HL-60 (cell line): Measurements from ENCODE around the gene STXBP1.

ENCODE experiments used
- POLR2AphosphoS5 ChIP-seq: IDR thresholded peaks from 2 replicates; pipeline ENCODE4 v1.6.1; 2012; ENCODE audit warnings: low read depth
- REST ChIP-seq: IDR thresholded peaks from 2 replicates; pipeline ENCODE4 v1.6.1; 2012; ENCODE audit warnings: low read depth; ENCODE audit not compliant: insufficient replicate concordance
- SPI1 ChIP-seq: IDR thresholded peaks from 2 replicates; pipeline ENCODE4 v1.6.1; 2012; ENCODE audit warnings: low read depth, mild to moderate bottlenecking, borderline replicate concordance
- TF ChIP-seq, protein P1 (sequence below): IDR thresholded peaks from one replicate; pipeline ENCODE4 v1.5.1; 2011; ENCODE audit warnings: low read length, control low read depth, inconsistent platforms; ENCODE audit not compliant: insufficient read depth

DNA sequence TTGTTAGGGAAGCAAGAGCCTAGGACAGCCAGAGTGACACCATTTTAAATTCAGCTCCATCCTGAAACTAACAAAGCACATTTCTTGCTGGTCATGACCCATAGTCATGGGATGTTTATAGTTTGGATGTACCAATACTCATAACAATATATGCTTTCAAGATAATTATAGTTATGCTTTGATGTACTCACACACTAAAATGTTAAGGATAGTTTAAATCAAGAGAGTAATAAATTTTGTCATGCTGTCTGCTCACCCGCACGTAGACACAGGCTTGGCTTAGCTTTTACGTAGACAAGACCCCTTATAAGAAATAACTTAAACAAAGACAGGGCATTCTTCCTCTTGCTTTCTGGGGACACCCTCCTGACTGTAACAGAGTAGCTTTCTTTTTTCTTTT is 8.9 kb upstream of the STXBP1 start:
- TF ChIP-seq, protein P1, sequence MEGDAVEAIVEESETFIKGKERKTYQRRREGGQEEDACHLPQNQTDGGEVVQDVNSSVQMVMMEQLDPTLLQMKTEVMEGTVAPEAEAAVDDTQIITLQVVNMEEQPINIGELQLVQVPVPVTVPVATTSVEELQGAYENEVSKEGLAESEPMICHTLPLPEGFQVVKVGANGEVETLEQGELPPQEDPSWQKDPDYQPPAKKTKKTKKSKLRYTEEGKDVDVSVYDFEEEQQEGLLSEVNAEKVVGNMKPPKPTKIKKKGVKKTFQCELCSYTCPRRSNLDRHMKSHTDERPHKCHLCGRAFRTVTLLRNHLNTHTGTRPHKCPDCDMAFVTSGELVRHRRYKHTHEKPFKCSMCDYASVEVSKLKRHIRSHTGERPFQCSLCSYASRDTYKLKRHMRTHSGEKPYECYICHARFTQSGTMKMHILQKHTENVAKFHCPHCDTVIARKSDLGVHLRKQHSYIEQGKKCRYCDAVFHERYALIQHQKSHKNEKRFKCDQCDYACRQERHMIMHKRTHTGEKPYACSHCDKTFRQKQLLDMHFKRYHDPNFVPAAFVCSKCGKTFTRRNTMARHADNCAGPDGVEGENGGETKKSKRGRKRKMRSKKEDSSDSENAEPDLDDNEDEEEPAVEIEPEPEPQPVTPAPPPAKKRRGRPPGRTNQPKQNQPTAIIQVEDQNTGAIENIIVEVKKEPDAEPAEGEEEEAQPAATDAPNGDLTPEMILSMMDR = no peak
- TF ChIP-seq REST = no peak
- no peak for TF ChIP-seq POLR2AphosphoS5
- TF ChIP-seq SPI1 = no peak
